Ureter (tissue), 1 donor: ENCODE results near the gene KCNAB1. TPM values are rescaled to one million over a fixed set of nuclear protein-coding genes. Genes with fewer than 3 reads are reported as not detected.
"Not testable (repeated sequence)": the region's sequence is repeated elsewhere in the genome, so short reads cannot be mapped to it uniquely, and the experiment has no call there.

Source experiments
- DNase-seq: peaks from one replicate; pipeline ENCODE4 v3.0.0-alpha.2; 2020; ENCODE audit warnings: low spot score
- total RNA-seq: library from RNA; stranded (reverse); gene quantifications from one replicate; pipeline ENCODE4 v1.2.4, GENCODE V29; 2023
- donor health status: DM: yes; HTN: yes; CAD: no.

The KCNAB1 gene
- total RNA-seq, 1 donor from 2014 or later = 9.1 TPM

- DNase-seq = no peak
These were observed 418.7 kb downstream of the KCNAB1 start for GRCh38 chr3:156539051-156539450.

GRCh38 chr3:156539802-156540201 is 419.4 kb downstream of the KCNAB1 start:
- no peak for DNase-seq

GRCh38 chr3:156542101-156543042 is 422.0 kb downstream of the KCNAB1 start:
- DNase-seq = no peak

- DNase-seq = no peak
These were observed 422.7 kb downstream of the KCNAB1 start for GRCh38 chr3:156543043-156543555.

GRCh38 chr3:156547637-156548036 is 427.3 kb downstream of the KCNAB1 start:
- DNase-seq = no peak

- no peak for DNase-seq
These were observed 427.8 kb downstream of the KCNAB1 start for GRCh38 chr3:156548041-156548687.

- DNase-seq = no peak
These were observed 428.5 kb downstream of the KCNAB1 start for GRCh38 chr3:156548902-156549301.

GRCh38 chr3:156551261-156551660 is 430.9 kb downstream of the KCNAB1 start:
- no peak for DNase-seq

- DNase-seq = no peak
These were observed 431.4 kb downstream of the KCNAB1 start for GRCh38 chr3:156551746-156552145.

- no peak for DNase-seq
These were observed 432.6 kb downstream of the KCNAB1 start for GRCh38 chr3:156552973-156553372.

- no peak for DNase-seq
These were observed 433.5 kb downstream of the KCNAB1 start for GRCh38 chr3:156553705-156554356.

- DNase-seq = no peak
These were observed 434.1 kb downstream of the KCNAB1 start for GRCh38 chr3:156554515-156554841.

GRCh38 chr3:156554842-156555687 is 434.7 kb downstream of the KCNAB1 start, which contains the start of gene SSR3:
Gene SSR3 (minus strand): TSS chr3:156555117. CDS start chr3:156555089, 28 bp downstream.
- DNase-seq = peak; percentile 100

- DNase-seq = no peak
These were observed 438.0 kb downstream of the KCNAB1 start for GRCh38 chr3:156558389-156558788.

- DNase-seq = no peak
These were observed 438.9 kb downstream of the KCNAB1 start for GRCh38 chr3:156559321-156559720.

- no peak for DNase-seq
These were observed 441.2 kb downstream of the KCNAB1 start for GRCh38 chr3:156561533-156561932.

GRCh38 chr3:156562486-156562885 is 442.1 kb downstream of the KCNAB1 start:
- DNase-seq = not testable (repeated sequence)

- DNase-seq = no peak
These were observed 443.7 kb downstream of the KCNAB1 start for GRCh38 chr3:156563900-156564682.

- DNase-seq = not testable (repeated sequence)
These were observed 448.6 kb downstream of the KCNAB1 start for GRCh38 chr3:156569016-156569415.

- not testable (repeated sequence) for DNase-seq
These were observed 449.5 kb downstream of the KCNAB1 start for GRCh38 chr3:156569881-156570280.
